GM19452 (cell line): ENCODE results near the gene MINDY3.

Experiments
- ATAC-seq: cut with Tn5 transposase; IDR thresholded peaks from one replicate; pipeline ENCODE4 v1.9.1; 2021; ENCODE audit not compliant: unreplicated experiment

MINDY3 gene

GRCh38 chr10:15808204-15808797, 52.0 kb downstream of the MINDY3 start:
- no peak for ATAC-seq

- ATAC-seq = no peak
Measured at GRCh38 chr10:15805395-15806058, 54.8 kb downstream of the MINDY3 start.

DNA sequence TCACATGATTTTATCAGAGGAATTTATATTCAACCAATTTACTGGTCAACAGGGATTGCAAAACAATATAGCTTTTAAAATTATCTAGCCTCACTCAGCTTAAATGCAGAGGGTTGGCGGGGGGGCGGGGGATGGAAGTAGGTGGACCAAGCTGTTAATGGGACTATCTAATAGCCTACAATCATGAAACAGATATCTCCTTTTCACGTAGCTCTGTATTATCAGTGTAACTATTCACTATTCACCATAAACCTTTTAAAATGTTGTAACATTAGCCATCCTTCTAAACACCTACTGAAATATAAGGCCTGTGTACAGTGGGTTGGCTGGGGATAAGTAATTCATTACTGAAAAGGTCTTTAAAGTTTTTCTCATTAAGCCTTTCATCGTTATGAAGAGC, 56.2 kb downstream of the MINDY3 start:
- no peak for ATAC-seq

GRCh38 chr10:15802375-15802949, 57.8 kb downstream of the MINDY3 start:
- no peak for ATAC-seq

DNA sequence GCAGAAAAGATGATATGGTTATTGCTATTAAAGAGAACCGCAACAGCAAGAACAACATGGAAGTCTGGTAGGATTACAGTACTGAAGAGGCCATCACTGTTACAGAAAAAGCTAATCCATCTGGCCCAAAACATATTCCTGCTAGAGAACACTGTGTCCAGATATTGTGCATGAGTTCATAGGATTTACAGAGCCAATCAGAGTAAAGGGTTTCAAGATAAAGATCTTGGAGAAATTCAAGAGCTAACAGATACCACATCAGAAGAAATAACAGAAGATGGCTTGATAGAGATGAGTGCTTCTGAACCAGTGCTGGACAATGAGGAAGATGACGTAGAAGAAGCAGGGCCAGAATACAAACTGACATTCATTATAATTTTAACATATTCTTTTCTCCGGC, 58.7 kb downstream of the MINDY3 start:
- ATAC-seq = no peak

DNA sequence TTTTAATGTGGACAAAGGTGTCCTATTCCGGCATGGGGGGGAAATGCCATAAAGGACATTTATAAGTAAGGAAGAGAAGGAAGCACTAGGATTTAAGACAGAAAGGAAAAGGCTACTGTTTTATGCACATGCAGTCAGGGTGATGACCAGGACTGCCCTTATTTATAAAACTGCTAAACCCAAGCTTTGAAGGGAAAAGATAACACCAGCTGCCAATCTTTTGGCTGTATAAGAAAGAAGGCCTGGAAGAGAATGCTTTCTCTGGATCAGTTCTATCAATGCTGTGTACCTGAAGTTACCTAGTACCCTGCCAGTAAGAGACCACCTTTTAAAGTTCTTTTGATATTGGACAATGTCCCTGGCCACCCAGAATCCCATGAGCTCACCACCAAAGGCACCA, 59.2 kb downstream of the MINDY3 start:
- no peak for ATAC-seq

DNA sequence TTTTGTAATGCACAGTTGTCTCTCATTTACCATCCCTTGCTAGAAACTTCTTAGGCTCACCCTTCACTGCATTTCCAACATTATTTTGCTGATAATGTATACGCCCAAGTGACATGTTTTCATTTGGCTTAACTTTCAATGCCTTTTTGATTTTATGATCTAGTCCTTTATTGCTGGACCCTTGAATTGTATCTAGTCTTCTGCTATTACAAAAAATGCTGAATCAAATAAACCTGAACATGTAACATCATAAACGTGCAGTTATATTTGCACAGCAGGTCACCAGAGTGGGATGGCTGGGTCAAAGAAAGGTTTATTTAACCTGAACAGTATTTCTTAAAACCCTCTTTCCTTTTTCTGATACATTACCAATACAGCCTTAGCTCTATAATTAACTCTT, 63.0 kb downstream of the MINDY3 start:
- no peak for ATAC-seq

- ATAC-seq = no peak
Measured at GRCh38 chr10:15796762-15797161, 63.5 kb downstream of the MINDY3 start.

DNA sequence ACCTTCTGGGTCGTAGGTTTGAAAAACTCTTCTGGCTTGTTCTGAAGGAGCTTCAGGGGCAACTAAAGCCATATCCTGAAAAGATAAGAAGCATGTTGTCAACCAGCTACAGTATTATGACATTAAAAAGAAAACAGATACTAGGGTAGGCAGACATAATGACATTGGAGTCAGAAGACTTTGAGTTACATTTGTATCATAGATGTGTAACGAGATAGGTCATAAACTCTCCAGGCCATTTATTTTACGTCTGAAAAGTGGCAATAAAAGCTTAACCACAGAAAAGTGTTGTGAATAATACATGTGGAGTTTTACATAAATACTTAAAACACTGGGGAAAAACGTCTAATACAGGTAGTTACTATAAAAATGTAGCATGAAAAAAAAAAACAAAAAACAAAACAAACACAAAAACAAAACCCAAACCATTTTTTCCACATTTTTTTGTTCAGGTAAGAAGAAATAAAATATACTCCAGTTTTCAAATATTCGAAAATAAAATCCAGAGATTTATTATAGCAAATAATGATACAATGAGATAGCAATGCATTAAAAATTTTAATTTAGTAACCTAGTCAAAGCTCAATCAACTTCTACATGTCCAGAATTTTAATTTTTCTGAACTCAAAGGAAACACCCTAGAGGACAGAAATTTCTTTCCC, 64.1 kb downstream of the MINDY3 start:
- ATAC-seq = no peak

DNA sequence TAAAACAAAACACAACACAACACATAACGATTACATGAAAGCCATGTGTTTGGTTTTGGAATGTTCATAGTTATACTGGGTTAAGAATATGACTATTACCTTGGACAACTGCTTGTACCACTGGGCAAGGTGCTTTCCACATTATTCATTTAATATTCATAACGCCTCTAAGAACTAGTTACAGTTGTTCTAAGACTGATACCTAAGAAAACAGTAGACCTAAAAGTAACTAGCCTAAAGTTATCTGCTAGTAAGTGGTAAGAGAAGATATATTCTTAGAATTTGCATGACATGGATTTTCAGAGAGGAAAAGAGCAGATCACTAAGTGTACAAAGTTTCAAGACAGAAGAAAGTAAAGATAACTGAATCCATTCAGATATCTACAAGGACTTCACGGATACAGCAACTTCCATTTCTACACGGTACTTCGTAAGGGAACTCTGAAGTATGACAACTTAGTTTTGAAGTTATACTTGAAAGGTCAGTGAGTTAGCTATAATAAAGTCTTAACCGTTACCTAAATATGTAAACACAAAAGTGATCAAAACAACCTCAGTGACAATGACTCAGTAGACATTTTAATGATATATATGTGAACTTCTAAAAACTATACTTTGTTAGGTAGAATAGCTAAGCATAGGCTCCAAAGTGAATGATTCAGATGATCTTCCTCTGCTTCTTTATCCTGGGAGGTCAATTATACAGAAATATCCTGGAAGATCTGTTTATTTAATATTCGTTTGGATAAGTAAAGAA, 65.1 kb downstream of the MINDY3 start:
- ATAC-seq = no peak

GRCh38 chr10:15794569-15794968, 65.7 kb downstream of the MINDY3 start:
- no peak for ATAC-seq

GRCh38 chr10:15793664-15794063, 66.6 kb downstream of the MINDY3 start:
- ATAC-seq = no peak

GRCh38 chr10:15792777-15793176, 67.5 kb downstream of the MINDY3 start:
- ATAC-seq = no peak

DNA sequence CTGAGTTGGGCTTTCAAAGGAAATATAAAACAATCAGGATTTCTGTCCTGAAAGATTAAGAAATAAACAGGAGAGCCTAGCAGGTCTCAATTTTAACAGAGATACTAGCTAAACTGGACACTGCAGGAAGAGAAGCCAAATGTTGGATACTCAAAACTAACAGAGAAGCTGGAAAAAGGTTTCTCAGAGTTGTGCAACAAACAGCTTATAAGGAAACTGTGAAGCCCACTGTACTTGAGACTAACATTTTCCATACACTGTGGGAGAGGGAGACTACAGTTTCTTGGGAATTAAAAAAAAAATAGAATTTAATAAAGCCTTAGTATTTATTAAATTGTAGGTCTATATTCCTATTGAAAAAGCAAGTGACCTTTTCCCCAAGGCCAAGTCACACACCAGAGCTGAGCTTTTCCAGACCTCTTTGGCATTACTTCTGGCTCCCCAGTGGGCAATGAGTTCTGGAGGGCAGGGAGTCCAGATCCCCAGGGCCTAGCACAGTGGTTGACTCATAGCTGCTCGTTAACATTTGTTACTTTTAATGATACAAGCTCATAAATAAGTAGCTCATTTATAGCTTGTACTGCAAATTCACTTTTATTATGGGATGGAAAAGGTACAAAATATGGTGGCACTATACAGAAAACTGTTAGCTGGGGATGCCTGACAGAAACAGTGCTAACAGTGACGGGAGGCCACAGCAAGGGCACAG, 68.3 kb downstream of the MINDY3 start:
- ATAC-seq = no peak

GRCh38 chr10:15789793-15790525, 70.3 kb downstream of the MINDY3 start:
- ATAC-seq = no peak

GRCh38 chr10:15787426-15787825, 72.9 kb downstream of the MINDY3 start:
- ATAC-seq = no peak

- ATAC-seq = no peak
Measured at GRCh38 chr10:15784662-15785300, 75.5 kb downstream of the MINDY3 start.

DNA sequence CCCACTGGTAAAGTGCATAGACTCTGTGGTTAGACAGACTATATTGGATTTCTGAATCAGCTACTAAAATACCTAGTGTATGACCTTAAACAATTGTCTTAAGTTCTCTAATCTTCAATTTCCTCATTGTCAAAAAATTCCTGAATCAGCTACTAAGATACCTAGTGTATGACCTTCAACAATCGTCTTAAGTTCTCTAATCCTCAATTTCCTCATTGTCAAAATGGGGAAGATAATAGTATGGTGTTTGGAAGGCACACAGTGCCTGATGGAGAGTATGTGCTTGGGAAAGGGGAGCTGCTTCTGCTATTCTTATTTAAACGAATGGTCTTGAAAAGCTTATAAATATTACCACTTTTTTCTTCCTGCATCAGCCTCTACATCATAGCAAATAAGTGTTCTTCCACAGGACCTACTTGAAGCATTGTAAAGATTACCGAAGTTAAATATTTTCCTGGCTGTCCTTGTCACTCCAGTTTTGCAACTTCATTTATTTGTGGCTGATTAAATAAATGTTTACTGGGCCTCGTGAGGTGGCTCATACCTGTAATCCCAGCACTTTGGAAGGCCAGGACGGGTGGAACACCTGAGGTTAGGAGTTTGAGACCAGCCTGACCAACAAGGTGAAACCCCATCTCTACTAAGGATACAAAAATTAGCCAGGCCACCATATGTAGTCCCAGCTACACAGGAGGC, 76.2 kb downstream of the MINDY3 start:
- ATAC-seq = no peak

GRCh38 chr10:15782851-15783250, 77.5 kb downstream of the MINDY3 start:
- no peak for ATAC-seq
